NCI-H2196 treated with DMSO at 0.1 percent for 48 hours (cell line): ENCODE measurements around the gene DRD1.
"Not testable (repeated sequence)": the region's sequence is repeated elsewhere in the genome, so short reads cannot be mapped to it uniquely, and the experiment has no call there.

Experiments
- DNase-seq: peaks from one replicate; lab custom pipeline; 2025; ENCODE audit not compliant: unreplicated experiment; lab: John Stamatoyannopoulos, UW

The DRD1 gene

DNA sequence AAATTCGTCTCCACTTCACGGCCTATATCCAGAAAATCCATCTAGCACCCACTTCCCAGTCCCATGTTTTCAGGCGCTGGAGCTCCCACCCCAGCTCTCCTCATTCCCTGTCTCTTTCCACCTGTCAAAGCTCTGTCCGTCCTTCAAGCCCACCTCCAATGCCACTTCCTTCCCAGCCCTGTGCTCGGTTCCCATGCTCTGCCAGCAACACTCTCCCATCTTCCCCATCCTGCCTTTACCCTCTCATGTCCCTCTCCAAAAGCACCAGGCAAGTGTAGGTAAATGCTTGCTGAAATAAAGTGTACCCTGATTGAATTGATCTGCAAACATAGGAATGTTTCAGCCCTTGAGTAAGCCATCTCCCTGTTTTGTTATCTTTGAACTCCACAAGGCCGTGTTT, 9.2 kb downstream of the DRD1 start:
- DNase-seq: no peak

DNA sequence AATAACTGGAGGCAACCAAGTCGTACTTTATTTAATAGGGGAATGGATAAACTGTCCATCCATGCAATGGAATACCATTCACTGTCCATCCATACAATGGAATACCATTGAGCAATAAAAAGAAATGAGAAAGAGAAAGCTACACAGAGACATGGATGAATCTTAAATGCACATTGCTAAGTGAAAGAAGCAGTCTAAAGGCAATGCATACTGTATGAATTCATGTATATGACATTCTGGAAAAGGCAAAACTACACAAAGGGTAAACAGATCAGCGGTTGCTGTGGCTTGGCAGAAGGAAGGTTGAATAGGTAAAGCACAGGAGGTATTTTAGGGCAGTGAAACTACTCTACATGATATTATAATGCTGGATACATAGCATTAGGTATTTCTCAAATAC, 16.2 kb downstream of the DRD1 start:
- DNase-seq: no peak

DNA sequence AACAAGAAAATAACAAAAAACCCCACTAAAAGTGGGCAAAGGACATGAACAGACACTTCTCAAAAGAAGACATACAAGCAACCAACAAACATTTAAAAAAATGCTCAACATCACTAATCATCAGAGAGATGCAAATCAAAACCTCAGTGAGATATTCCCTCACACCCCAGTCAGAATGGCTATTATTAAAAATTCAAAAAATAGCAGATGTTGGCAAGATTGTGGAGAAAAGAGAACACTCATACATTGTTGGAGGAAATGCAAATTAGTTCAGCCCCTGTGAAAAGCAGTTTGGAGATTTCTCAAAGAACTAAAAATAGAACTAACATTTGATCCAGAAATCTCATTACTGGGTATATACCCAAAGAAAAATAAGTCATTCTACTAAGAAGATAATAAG, 19.4 kb downstream of the DRD1 start:
- DNase-seq: not testable (repeated sequence)

DNA sequence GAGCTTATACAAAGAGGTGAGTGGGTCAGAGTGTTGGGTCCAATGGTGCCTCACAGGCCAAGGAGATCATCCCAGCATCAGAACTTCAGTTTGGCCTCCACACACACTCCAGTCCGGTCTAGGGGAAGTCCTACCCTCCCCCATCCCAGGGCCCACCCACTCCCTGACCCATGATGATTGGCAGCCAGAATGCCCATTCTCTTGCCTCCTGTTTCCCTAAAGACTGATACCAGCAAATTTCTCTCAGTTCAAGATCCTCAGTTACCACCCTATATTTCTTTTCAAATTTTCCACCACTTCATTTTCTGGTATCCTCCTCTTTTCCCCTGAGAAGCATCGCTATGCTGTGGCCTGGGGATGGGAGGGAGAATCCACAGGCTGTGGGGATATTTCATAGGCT, 21.9 kb downstream of the DRD1 start:
- no peak for DNase-seq

DNA sequence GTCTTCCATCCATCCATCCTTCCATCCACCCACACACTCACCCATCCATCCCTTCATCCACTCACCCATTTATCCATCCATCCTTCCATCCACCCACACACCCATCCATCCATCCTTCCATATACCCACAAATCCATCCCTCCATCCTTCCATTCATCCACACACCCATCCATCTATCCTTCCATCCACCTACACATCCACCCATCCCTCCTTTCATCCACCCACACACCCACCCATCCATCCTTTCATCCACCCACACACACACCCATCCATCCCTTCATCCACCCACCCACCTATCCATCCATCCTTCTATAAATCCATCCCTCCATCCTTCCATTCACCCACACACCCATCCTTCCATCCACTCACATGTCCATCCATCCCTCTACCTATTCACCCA, 23.6 kb downstream of the DRD1 start:
- no peak for DNase-seq

DNA sequence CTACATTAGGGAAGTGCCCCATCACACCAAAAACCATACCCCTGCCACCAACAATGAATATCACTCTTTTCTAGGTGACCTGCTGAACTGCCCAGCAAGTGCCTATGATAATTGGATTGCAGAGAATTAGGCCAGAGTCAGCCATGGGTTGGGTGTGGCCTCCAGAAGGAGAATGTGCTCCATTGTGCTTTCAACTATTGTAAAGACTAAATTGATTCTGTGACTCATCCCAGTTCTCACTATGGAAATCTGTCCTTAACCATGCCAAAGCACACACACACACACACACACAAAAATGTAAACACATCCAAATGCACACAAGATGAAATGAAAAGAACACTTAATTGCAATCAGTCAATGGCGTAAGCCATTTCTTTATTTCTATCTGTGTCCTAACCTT, 25.7 kb downstream of the DRD1 start:
- DNase-seq: no peak

DNA sequence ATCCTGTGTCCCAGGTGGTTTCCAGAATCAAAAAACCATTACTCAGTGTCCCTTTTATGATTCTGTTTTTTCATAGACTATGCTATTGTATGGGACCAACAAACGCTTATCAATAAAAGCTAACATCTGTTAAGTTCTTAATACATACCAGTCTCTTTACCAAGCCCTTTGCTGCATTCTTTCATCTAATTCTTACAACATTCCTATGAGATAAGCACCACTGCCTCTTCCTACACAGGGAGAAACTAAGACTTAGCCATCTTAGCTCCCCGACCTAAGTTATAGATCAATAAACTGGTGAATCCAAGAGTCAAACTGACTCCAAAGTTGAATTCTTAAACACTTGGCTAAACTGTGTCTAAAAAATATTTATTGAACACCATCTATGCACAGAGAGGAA, 26.6 kb downstream of the DRD1 start:
- DNase-seq: no peak

DNA sequence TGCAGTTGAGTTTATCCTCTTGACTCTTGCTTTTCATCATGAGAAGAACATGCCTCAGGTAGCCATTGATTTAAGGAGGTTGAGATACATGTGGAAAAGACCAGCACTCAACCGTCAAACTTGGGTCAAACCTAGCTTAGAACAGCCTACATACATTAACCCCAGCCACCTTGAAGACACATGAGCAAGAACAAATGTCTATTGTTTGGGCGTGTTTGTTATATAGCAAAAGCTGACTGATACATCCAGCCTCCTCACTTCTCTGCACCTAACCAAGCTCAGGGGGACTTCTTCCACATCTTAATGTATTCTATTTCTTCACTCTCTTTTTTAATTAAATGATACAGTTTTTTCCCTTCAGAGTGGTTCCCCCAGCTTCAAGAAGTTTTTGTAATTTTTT, 28.7 kb downstream of the DRD1 start:
- DNase-seq: no peak

DNA sequence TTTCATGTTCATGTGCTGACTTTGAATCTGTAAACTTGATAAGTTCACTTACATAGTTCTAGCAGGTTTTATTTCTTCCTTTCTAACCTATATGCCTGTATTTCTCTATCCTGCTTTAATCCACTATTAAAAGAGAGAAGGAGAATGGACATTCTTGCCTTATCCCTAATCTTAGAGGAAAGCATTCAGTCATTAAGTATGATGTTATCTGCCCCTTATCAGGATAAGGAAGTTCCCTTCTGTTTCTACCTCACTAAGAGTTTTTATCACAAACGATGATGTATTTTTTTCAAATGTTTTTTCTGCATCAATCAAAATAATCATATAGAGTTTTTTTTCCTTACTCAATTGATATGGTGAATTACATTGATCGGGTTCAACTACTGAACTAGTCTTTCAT, 33.1 kb downstream of the DRD1 start:
- DNase-seq: no peak

DNA sequence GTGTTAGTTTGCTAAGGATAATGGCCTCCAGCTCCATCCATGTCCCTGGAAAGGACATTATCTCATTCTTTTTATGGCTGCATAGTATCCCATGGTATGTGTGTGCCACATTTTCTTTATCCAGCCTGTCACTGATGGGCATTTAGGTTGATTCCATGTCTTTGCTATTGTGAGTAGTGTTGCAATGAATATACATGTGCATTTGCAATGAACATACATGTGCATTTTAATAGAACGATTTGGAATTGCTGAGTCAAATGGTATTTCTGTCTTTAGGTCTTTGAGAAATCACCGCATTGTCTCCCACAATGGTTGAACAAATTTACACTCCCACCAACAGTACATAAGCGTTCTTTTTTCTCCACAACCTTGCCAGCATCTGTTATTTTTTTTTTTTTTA, 37.7 kb downstream of the DRD1 start:
- no peak for DNase-seq

DNA sequence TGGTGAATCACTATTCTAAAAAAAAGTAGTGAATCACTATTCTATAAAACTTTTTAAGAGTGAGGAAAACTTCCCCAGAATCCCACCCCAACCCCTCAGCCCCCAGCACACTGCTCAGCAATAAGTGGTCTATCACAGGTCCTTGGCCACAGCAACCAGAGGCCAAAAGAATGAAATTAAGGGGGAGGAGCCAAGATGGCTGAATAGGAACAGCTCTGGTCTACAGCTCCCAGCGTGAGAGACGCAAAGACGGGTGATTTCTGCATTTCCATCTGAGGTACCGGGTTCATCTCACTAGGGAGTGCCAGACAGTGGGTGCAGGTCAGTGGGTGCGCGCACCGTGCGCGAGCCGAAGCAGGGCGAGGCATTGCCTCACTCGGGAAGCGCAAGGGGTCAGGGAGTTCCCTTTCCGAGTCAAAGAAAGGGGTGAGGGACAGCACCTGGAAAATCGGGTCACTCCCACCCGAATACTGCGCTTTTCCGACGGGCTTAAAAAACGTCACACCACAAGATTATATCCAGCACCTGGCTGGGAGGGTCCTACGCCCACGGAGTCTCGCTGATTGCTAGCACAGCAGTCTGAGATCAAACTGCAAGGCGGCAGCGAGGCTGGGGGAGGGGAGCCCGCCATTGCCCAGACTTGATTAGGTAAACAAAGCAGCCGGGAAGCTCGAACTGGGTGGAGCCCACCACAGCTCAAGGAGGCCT, 46.2 kb downstream of the DRD1 start:
- not testable (repeated sequence) for DNase-seq

DNA sequence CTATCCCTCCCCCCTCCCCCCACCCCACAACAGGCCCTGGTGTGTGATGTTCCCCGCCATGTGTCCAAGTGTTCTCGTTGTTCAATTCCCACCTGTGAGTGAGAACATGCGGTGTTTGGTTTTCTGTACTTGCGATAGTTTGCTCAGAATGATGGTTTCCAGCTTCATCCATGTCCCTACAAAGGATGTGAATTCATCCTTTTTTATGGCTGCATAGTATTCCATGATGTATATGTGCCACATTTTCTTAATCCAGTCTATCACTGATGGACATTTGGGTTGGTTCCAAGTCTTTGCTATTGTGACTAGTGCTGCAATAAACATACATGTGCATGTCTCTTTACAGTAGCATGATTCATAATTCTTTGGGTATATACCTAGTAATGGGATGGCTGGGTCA, 48.6 kb downstream of the DRD1 start:
- DNase-seq: not testable (repeated sequence)

DNA sequence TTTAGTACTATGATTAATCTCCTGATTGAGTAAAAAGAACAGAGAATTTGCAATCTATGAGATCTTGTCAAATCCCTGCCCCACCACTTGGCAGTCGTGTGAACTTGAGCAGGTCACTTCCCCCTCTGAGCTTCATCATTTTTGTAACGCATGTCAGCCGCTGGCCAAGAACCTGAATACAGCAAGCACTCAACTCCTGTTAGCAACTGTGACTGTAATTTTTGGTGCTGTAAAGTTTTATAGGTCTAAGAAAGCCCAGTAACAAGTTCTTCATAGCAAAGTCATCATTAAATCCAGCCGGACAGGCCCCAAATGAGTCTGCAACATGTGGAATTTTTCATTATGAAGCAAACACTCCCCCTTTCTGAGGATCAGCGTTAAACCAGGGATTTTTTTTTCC, 49.4 kb downstream of the DRD1 start:
- DNase-seq: no peak

DNA sequence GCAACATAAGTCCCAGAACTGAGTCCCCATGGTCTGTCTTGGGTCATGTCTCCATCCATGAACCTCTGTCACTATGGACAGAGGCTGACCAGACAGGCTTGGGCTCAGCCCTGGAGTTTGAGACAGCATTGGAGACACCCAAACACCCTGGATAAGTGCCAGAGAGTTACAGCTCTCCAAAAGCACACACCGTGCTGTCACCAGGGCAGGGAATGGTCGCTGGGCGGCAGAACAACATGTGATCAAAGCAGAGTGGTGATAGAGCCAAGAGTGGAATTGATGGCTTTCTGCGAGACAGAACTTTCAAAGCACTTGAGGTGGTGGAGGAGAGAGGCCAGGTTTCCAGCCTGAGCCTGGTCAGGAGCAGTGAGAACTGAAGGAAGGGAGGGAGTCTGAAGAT, 50.1 kb downstream of the DRD1 start:
- DNase-seq: no peak

DNA sequence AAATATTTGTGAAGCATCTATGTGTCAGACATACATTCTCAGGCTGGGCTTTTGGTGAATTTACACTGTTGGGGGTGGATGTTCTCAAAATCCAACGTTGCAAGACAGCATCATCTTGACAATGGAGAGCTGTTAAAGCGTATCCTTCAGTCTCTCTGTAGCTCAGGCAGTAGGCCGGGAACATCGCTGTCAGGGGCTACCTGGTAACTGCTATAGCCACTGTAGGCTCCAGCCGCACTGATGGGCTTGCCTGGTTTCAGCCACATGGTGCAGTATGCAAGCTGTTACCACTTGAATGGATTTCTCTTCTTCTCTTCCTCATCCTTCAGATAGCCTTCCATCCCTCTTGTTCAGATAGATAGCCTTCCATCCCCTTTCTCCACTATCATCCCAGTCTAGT, 51.7 kb downstream of the DRD1 start:
- no peak for DNase-seq

DNA sequence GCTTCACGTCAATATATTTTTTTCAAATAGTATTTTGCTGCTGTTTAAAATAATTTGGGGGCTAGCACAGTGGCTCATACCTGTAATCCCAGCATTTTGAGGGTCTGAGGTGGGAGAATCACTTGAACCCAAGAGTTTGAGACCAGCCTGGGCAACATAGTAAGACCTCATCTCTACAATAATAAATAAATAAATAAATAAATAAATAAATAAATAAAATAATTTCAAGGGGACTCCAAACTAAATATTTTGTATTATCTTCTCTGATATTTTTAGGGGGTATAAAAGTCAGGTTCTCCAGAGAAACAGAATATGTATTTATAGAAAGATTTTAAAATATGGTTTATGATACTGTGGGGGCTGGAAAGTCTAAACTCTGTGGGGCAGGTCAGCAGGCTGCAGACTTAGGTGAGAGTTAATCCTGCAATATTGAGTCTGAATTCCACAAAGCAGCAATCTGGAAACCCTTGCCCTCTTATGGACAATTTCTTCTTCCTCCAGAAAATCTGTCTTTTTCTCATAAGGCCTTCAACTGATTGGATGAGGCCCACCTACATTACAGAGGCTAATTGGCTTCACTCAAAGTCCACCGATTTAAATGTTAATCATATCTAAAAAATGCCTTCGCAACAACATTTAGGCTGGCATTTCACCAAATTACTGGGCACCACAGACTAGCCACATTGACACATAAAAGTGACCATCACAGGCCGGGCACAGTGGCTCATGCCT, 53.5 kb downstream of the DRD1 start:
- no peak for DNase-seq
